ENCODE results near the gene MPL.

MPL gene

GRCh38 chr1:43337588-43337987 lies at the start of gene MPL:
Gene MPL, plus strand, starts transcription at chr1:43337818. Its CDS starts 31 bp downstream, at chr1:43337849.
- H3K4me1 ChIP-seq = no peaks in the 10 kb centered on the region
- TF ChIP-seq CTCF (IDR thresholded peaks at IDR 0.05) = no peak
- no peaks in the 10 kb centered on the region for H3K9me3 ChIP-seq
- H3K4me3 ChIP-seq = no peak within 1 kb of the TSS
- DNase-seq = peak in 1 of 2 donors; percentile 42
- no peak within 1 kb of the TSS for H3K27ac ChIP-seq
- H3K36me3 ChIP-seq = no peaks in the 10 kb centered on the region
- intact Hi-C loops (cut with DNase I; ENCODE audit: low total_unique reads) = no loop called here
- no peaks in the 10 kb centered on the region for H3K27me3 ChIP-seq

- H3K4me3 ChIP-seq = no peak overlapping the region
- TF ChIP-seq CTCF (IDR thresholded peaks at IDR 0.05) = no peak
- H3K27me3 ChIP-seq = peaks cover 0 to 10% of the 10 kb centered on the region in 2 donors
- H3K4me1 ChIP-seq = no peaks in the 10 kb centered on the region
- H3K27ac ChIP-seq = no peak overlapping the region
- intact Hi-C loops (cut with DNase I; ENCODE audit: low total_unique reads) = no loop called here
- H3K36me3 ChIP-seq = no peaks in the 10 kb centered on the region
- no peak for DNase-seq
- H3K9me3 ChIP-seq = no peaks in the 10 kb centered on the region
Measured at GRCh38 chr1:43288058-43288784, 49.4 kb upstream of the MPL start.

- DNase-seq = no peak
- intact Hi-C loops (cut with DNase I; ENCODE audit: low total_unique reads) = no loop called here
- no peaks in the 10 kb centered on the region for H3K36me3 ChIP-seq
- peaks cover 0 to 10% of the 10 kb centered on the region in 2 donors for H3K27me3 ChIP-seq
- no peak for TF ChIP-seq CTCF (IDR thresholded peaks at IDR 0.05)
- no peaks in the 10 kb centered on the region for H3K9me3 ChIP-seq
- no peak overlapping the region for H3K27ac ChIP-seq
- no peak overlapping the region for H3K4me3 ChIP-seq
- H3K4me1 ChIP-seq = peaks cover 0 to 2% (median 0%) of the 10 kb centered on the region in 4 donors
Measured at GRCh38 chr1:43288785-43289706, 48.6 kb upstream of the MPL start.

GRCh38 chr1:43292216-43292615 lies 45.4 kb upstream of the MPL start:
- no peaks in the 10 kb centered on the region for H3K27me3 ChIP-seq
- no peak overlapping the region for H3K27ac ChIP-seq
- H3K36me3 ChIP-seq = no peaks in the 10 kb centered on the region
- intact Hi-C loops (cut with DNase I; ENCODE audit: low total_unique reads) = no loop called here
- no peak for TF ChIP-seq CTCF (IDR thresholded peaks at IDR 0.05)
- DNase-seq = no peak
- H3K4me1 ChIP-seq = peaks cover 0 to 28% (median 17%) of the 10 kb centered on the region in 4 donors
- H3K9me3 ChIP-seq = no peaks in the 10 kb centered on the region
- no peak overlapping the region for H3K4me3 ChIP-seq

GRCh38 chr1:43292679-43293078 lies 44.9 kb upstream of the MPL start:
- TF ChIP-seq CTCF (IDR thresholded peaks at IDR 0.05) = no peak
- Histone ChIP-seq H3K9me3 (no peaks in the 10 kb centered on the region), H3K36me3 (no peaks in the 10 kb centered on the region), H3K4me1 (peaks cover 0 to 28% (median 17%) of the 10 kb centered on the region in 4 donors), H3K27ac (no peak overlapping the region), H3K27me3 (no peaks in the 10 kb centered on the region), H3K4me3 (no peak overlapping the region)
- intact Hi-C loops (cut with DNase I; ENCODE audit: low total_unique reads) = no loop called here
- no peak for DNase-seq
